HUES48 (cell line): ENCODE data around the gene INPP4A.

ENCODE experiments used
- H3K27ac ChIP-seq: one replicate; pipeline ENCODE4 v1.7.0; 2013; ENCODE audit warnings: low read depth, low read length, inconsistent platforms
- H3K27me3 ChIP-seq: 2 replicates; pipeline ENCODE4 v1.6.1; 2013; ENCODE audit warnings: mild to moderate bottlenecking, low read length; ENCODE audit not compliant: control insufficient read depth, insufficient read depth
- H3K36me3 ChIP-seq: 2 replicates; pipeline ENCODE4 v1.6.1; 2013; ENCODE audit warnings: low read length; ENCODE audit not compliant: control insufficient read depth, insufficient read depth
- H3K4me1 ChIP-seq: 2 replicates; pipeline ENCODE4 v1.6.1; 2013; ENCODE audit warnings: mild to moderate bottlenecking, low read length; ENCODE audit not compliant: control insufficient read depth, insufficient read depth
- H3K4me3 ChIP-seq: 2 replicates; pipeline ENCODE4 v1.5.1; 2013; ENCODE audit warnings: mild to moderate bottlenecking, low read depth, low read length
- H3K9ac ChIP-seq: 2 replicates; pipeline ENCODE4 v1.6.1; 2013; ENCODE audit warnings: mild to moderate bottlenecking, low read depth, low read length, moderate library complexity
- H3K9me3 ChIP-seq: 2 replicates; pipeline ENCODE4 v1.6.1; 2013; ENCODE audit warnings: low read length; ENCODE audit not compliant: control insufficient read depth, insufficient read depth

The INPP4A gene

GRCh38 chr2:98487101-98487805 is 42.6 kb downstream of the INPP4A start:
- Histone ChIP-seq H3K9ac (no peak overlapping the region), H3K27me3 (no peaks in the 10 kb centered on the region), H3K9me3 (no peaks in the 10 kb centered on the region), H3K36me3 (0 out of 2 replicates have a peak, but pooled peaks cover 3% of the 10 kb centered on the region), H3K27ac (no peak overlapping the region), H3K4me3 (no peak overlapping the region), H3K4me1 (peaks cover 45% of the 10 kb centered on the region)

- H3K4me3 ChIP-seq = no peak overlapping the region
- no peak overlapping the region for H3K27ac ChIP-seq
- no peaks in the 10 kb centered on the region for H3K9me3 ChIP-seq
- H3K9ac ChIP-seq = no peak overlapping the region
- 0 out of 2 replicates have a peak, but pooled peaks cover 3% of the 10 kb centered on the region for H3K36me3 ChIP-seq
- no peaks in the 10 kb centered on the region for H3K27me3 ChIP-seq
- H3K4me1 ChIP-seq = peaks cover 45% of the 10 kb centered on the region
Measured at GRCh38 chr2:98487806-98488189, 43.1 kb downstream of the INPP4A start.

- Histone ChIP-seq H3K4me1 (peaks cover 45% of the 10 kb centered on the region), H3K27me3 (no peaks in the 10 kb centered on the region), H3K9ac (no peak overlapping the region), H3K9me3 (no peaks in the 10 kb centered on the region), H3K4me3 (no peak overlapping the region), H3K36me3 (0 out of 2 replicates have a peak, but pooled peaks cover 3% of the 10 kb centered on the region), H3K27ac (no peak overlapping the region)
Measured at GRCh38 chr2:98488252-98488651, 43.6 kb downstream of the INPP4A start.

GRCh38 chr2:98489486-98489885 is 44.8 kb downstream of the INPP4A start:
- Histone ChIP-seq H3K4me3 (no peak overlapping the region), H3K27me3 (no peaks in the 10 kb centered on the region), H3K27ac (no peak overlapping the region), H3K36me3 (peaks cover 3% of the 10 kb centered on the region; the same call in 1 of the 2 replicates), H3K9ac (no peak overlapping the region), H3K9me3 (0 out of 2 replicates have a peak, but pooled peaks cover 7% of the 10 kb centered on the region), H3K4me1 (peaks cover 37% of the 10 kb centered on the region)

- no peaks in the 10 kb centered on the region for H3K27me3 ChIP-seq
- H3K4me1 ChIP-seq = peaks cover 30% of the 10 kb centered on the region
- no peak overlapping the region for H3K4me3 ChIP-seq
- H3K36me3 ChIP-seq = peaks cover 3% of the 10 kb centered on the region; the same call in 1 of the 2 replicates
- H3K27ac ChIP-seq = no peak overlapping the region
- no peak overlapping the region for H3K9ac ChIP-seq
- H3K9me3 ChIP-seq = 0 out of 2 replicates have a peak, but pooled peaks cover 9% of the 10 kb centered on the region
Measured at GRCh38 chr2:98489971-98490962, 45.6 kb downstream of the INPP4A start.

- Histone ChIP-seq H3K27me3 (no peaks in the 10 kb centered on the region), H3K4me1 (0 out of 2 replicates have a peak, but pooled peaks cover 10% of the 10 kb centered on the region), H3K4me3 (no peak overlapping the region), H3K9ac (no peak overlapping the region), H3K36me3 (peaks cover 3% of the 10 kb centered on the region; the same call in 1 of the 2 replicates), H3K27ac (no peak overlapping the region), H3K9me3 (peaks cover 19% of the 10 kb centered on the region; the same call in 1 of the 2 replicates)
Measured at GRCh38 chr2:98492441-98492840, 47.8 kb downstream of the INPP4A start.

GRCh38 chr2:98494699-98495098 is 50.0 kb downstream of the INPP4A start:
- no peaks in the 10 kb centered on the region for H3K4me1 ChIP-seq
- H3K36me3 ChIP-seq = peaks cover 6% of the 10 kb centered on the region; the same call in 1 of the 2 replicates
- no peak overlapping the region for H3K27ac ChIP-seq
- H3K9ac ChIP-seq = no peak overlapping the region
- peaks cover 19% of the 10 kb centered on the region; the same call in 1 of the 2 replicates for H3K9me3 ChIP-seq
- no peaks in the 10 kb centered on the region for H3K27me3 ChIP-seq
- H3K4me3 ChIP-seq = no peak overlapping the region

GRCh38 chr2:98496750-98497493 is 52.3 kb downstream of the INPP4A start:
- H3K4me3 ChIP-seq = no peak overlapping the region
- H3K36me3 ChIP-seq = peaks cover 4% of the 10 kb centered on the region; the same call in 1 of the 2 replicates
- H3K27ac ChIP-seq = no peak overlapping the region
- H3K27me3 ChIP-seq = no peaks in the 10 kb centered on the region
- no peaks in the 10 kb centered on the region for H3K4me1 ChIP-seq
- H3K9ac ChIP-seq = no peak overlapping the region
- H3K9me3 ChIP-seq = peaks cover 19% of the 10 kb centered on the region; the same call in 1 of the 2 replicates

- Histone ChIP-seq H3K4me3 (no peak overlapping the region), H3K4me1 (no peaks in the 10 kb centered on the region; the same call in 1 of the 2 replicates), H3K36me3 (peaks cover 4% of the 10 kb centered on the region; the same call in 1 of the 2 replicates), H3K27me3 (no peaks in the 10 kb centered on the region), H3K9me3 (peaks cover 18% of the 10 kb centered on the region; the same call in 1 of the 2 replicates), H3K27ac (no peak overlapping the region), H3K9ac (no peak overlapping the region)
Measured at GRCh38 chr2:98498703-98499440, 54.2 kb downstream of the INPP4A start.

GRCh38 chr2:98500561-98500960 is 55.9 kb downstream of the INPP4A start:
- Histone ChIP-seq H3K27ac (no peak overlapping the region), H3K4me3 (no peak overlapping the region), H3K9me3 (peaks cover 10% of the 10 kb centered on the region; the same call in 1 of the 2 replicates), H3K4me1 (peaks cover 2% of the 10 kb centered on the region; the same call in 1 of the 2 replicates), H3K9ac (no peak overlapping the region), H3K36me3 (0 out of 2 replicates have a peak, but pooled peaks cover 4% of the 10 kb centered on the region), H3K27me3 (no peaks in the 10 kb centered on the region)
